Parathyroid adenoma (tissue), 2 donors: ENCODE data around the gene JOSD1.
"Not testable (repeated sequence)": the region's sequence is repeated elsewhere in the genome, so short reads cannot be mapped to it uniquely, and the experiment has no call there.

ENCODE experiments used
- H2AFZ ChIP-seq: fragments of 300-600 bp; sonication (generic); one replicate; pipeline ENCODE4 v1.7.0; 2017; ENCODE audit warnings: antibody characterized with exemption, mild to moderate bottlenecking
- H3K27ac ChIP-seq: fragments of 300-600 bp; sonication (generic); one replicate; pipeline ENCODE4 v1.7.0; 2017
- H3K27me3 ChIP-seq: fragments of 300-600 bp; sonication (generic); one replicate; pipeline ENCODE4 v1.7.0; 2017; ENCODE audit warnings: low read length; ENCODE audit not compliant: control insufficient read depth, insufficient read depth
- H3K36me3 ChIP-seq: fragments of 300-600 bp; sonication (generic); one replicate; pipeline ENCODE4 v1.7.0; 2017; ENCODE audit warnings: low read length; ENCODE audit not compliant: control insufficient read depth, insufficient read depth
- H3K4me1 ChIP-seq: fragments of 300-600 bp; sonication (generic); one replicate; pipeline ENCODE4 v1.7.0; 2017; ENCODE audit warnings: control low read depth
- H3K4me2 ChIP-seq: fragments of 300-600 bp; sonication (generic); one replicate; pipeline ENCODE4 v1.7.0; 2017; ENCODE audit warnings: low read length
- H3K4me3 ChIP-seq: fragments of 300-600 bp; sonication (generic); one replicate; pipeline ENCODE4 v1.7.0; 2017; ENCODE audit warnings: low read depth, low read length
- H3K79me2 ChIP-seq: fragments of 300-600 bp; sonication (generic); one replicate; pipeline ENCODE4 v1.7.0; 2017; ENCODE audit warnings: control low read depth
- H3K9ac ChIP-seq: fragments of 300-600 bp; sonication (generic); one replicate; pipeline ENCODE4 v1.7.0; 2017; ENCODE audit warnings: mild to moderate bottlenecking
- H3K9me3 ChIP-seq: fragments of 300-600 bp; sonication (generic); one replicate; pipeline ENCODE4 v1.7.0; 2017; ENCODE audit warnings: low read length; ENCODE audit not compliant: control insufficient read depth
- TF ChIP-seq, protein P1 (sequence below): fragments of 300-600 bp; sonication (generic); IDR thresholded peaks from one replicate; pipeline ENCODE4 v1.7.0; 2017; ENCODE audit warnings: antibody characterized with exemption, mild to moderate bottlenecking
- donor health status: primary hyperparathyroidism.

Gene JOSD1

DNA sequence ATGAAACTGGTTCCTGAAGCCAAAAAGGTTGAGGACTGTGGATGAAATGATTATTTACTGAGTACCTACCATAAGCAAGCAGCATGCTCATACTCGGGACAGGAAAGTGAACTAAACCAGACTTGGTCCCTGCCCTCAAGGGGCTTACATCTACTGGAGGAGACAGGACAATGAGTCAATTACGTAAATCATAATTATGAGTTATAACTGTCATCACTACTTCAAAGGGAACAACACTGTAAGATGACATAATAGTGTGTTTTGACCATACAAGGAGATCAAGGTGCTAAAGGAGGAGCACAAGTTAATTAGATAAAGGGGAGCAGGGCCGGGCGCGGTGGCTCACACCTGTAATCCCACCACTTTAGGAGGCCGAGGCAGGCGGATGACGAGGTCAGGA lies 47.0 kb downstream of the JOSD1 start:
- no peaks in the 10 kb centered on the region for H3K9me3 ChIP-seq
- no peak overlapping the region for H3K9ac ChIP-seq
- H3K27ac ChIP-seq: no peak overlapping the region
- peaks cover 2% of the 10 kb centered on the region for H3K4me1 ChIP-seq
- TF ChIP-seq, protein P1, sequence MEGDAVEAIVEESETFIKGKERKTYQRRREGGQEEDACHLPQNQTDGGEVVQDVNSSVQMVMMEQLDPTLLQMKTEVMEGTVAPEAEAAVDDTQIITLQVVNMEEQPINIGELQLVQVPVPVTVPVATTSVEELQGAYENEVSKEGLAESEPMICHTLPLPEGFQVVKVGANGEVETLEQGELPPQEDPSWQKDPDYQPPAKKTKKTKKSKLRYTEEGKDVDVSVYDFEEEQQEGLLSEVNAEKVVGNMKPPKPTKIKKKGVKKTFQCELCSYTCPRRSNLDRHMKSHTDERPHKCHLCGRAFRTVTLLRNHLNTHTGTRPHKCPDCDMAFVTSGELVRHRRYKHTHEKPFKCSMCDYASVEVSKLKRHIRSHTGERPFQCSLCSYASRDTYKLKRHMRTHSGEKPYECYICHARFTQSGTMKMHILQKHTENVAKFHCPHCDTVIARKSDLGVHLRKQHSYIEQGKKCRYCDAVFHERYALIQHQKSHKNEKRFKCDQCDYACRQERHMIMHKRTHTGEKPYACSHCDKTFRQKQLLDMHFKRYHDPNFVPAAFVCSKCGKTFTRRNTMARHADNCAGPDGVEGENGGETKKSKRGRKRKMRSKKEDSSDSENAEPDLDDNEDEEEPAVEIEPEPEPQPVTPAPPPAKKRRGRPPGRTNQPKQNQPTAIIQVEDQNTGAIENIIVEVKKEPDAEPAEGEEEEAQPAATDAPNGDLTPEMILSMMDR: no peak
- H2AFZ ChIP-seq: no peak overlapping the region
- H3K4me2 ChIP-seq: no peak overlapping the region
- H3K79me2 ChIP-seq: peaks cover 8% of the 10 kb centered on the region
- no peak overlapping the region for H3K4me3 ChIP-seq
- H3K27me3 ChIP-seq: no peaks in the 10 kb centered on the region
- H3K36me3 ChIP-seq: no peaks in the 10 kb centered on the region

DNA sequence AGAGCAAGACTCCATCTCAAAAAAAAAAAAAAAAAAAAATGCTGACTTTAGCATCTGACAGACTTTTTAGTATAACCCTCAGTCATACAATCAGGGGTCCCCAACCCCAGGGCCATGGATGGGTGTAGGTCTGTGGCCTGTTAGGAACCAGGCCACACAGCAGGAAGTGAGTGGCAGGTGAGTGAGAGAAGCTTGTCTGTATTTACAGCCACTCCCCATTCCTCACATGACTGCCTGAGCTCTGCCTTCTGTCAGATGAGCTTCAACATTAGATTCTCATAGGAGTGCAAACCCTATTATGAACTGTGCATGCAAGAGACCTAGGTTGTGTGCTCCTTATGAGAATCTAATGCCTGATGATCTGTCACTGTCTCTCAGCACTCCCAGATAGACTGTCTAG lies 47.9 kb downstream of the JOSD1 start:
- H3K4me2 ChIP-seq: no peak overlapping the region
- no peak overlapping the region for H3K4me3 ChIP-seq
- no peaks in the 10 kb centered on the region for H3K27me3 ChIP-seq
- peaks cover 6% of the 10 kb centered on the region for H3K79me2 ChIP-seq
- no peak overlapping the region for H3K27ac ChIP-seq
- no peaks in the 10 kb centered on the region for H3K36me3 ChIP-seq
- no peak overlapping the region for H3K9ac ChIP-seq
- peaks cover 2% of the 10 kb centered on the region for H3K4me1 ChIP-seq
- H3K9me3 ChIP-seq: no peaks in the 10 kb centered on the region
- H2AFZ ChIP-seq: no peak overlapping the region
- TF ChIP-seq, protein P1: no peak

DNA sequence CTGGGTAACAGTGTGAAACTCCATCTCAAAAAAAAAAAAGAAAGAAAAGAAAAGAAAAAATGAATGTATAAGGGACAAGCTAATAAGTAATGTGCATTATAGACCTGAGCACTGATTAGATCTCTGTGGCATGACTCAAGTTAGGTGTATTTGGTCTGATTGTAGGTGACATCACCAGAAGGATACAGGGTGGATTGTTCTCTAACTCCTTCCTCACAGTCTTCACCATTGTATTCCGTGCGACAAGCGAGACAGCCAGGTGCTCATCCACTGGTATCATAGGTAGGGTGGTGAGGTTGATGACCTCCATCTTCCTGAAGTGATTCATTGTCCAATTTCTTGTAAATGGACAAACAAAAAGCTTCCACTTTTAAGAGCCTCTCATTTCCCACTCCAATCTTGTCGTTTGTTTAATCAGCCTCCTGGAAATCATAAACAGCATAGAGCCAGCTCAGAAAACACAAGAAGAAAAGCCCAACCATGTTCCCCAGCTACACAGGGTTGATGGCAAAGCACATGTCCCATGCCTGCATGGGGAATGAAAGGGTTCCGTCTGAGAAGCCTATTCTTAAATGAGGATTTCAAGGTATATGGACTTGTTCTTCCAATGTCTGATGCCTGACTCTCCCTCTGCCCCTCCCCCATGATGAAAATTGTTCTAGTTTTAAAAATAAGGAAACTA lies 50.8 kb downstream of the JOSD1 start:
- Histone ChIP-seq H3K4me2 (no peak overlapping the region), H3K36me3 (no peaks in the 10 kb centered on the region), H2AFZ (no peak overlapping the region), H3K4me3 (no peak overlapping the region), H3K79me2 (no peaks in the 10 kb centered on the region), H3K9me3 (no peaks in the 10 kb centered on the region), H3K27me3 (no peaks in the 10 kb centered on the region), H3K27ac (no peak overlapping the region), H3K4me1 (no peaks in the 10 kb centered on the region), H3K9ac (no peak overlapping the region)
- TF ChIP-seq, protein P1: no peak

DNA sequence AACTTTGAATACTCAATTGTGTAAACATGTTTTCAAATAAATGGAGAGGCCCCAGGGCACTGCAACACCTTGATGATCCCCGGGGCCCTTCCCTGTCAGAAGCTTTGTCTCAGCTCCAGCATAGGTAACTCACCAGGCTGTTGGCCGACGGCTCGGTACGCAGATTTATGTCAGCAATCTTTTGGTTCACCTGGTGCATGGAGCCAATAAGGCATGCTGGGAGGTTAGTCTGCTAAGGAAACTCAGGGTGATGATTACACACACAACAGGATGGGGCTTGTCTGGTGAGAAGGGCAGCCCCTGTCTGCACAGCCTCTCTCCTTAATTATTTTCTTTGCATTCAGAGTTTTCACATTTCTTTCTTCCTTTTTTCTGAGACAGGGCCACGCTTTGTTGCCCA lies 55.3 kb downstream of the JOSD1 start:
- no peak overlapping the region for H3K9ac ChIP-seq
- no peaks in the 10 kb centered on the region for H3K9me3 ChIP-seq
- TF ChIP-seq, protein P1: no peak
- no peaks in the 10 kb centered on the region for H3K27me3 ChIP-seq
- no peak overlapping the region for H3K4me3 ChIP-seq
- no peaks in the 10 kb centered on the region for H3K79me2 ChIP-seq
- H3K4me1 ChIP-seq: no peaks in the 10 kb centered on the region
- H3K4me2 ChIP-seq: no peak overlapping the region
- H3K27ac ChIP-seq: no peak overlapping the region
- no peak overlapping the region for H2AFZ ChIP-seq
- no peaks in the 10 kb centered on the region for H3K36me3 ChIP-seq

DNA sequence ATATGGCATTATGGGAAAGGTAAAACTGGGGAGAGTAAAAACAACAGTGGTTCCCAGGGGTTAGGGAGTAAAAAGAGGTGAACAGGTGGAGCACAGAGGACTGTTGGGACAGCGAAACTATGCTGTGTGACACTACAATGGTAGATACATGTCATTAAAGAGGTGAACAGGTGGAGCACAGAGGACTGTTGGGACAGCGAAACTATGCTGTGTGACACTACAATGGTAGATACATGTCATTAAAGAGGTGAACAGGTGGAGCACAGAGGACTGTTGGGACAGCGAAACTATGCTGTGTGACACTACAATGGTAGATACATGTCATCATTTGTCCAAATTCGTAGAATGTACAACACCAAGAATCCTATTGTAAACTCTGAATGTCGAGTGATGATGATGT lies 56.5 kb downstream of the JOSD1 start:
- not testable (repeated sequence) for H3K36me3 ChIP-seq, H3K79me2 ChIP-seq, H3K9me3 ChIP-seq, H3K4me2 ChIP-seq, H3K4me3 ChIP-seq, H3K9ac ChIP-seq, H3K27ac ChIP-seq, H3K27me3 ChIP-seq, H2AFZ ChIP-seq, H3K4me1 ChIP-seq
